HG03025 (cell line): ENCODE results near the gene ITGA2.

ENCODE experiments used
- ATAC-seq: cut with Tn5 transposase; IDR thresholded peaks from one replicate; pipeline ENCODE4 v1.9.1; 2021; ENCODE audit warnings: mild to moderate bottlenecking, moderate library complexity; ENCODE audit not compliant: unreplicated experiment, low FRiP score

The ITGA2 gene

GRCh38 chr5:53130266-53130665, 141.1 kb downstream of the ITGA2 start:
- ATAC-seq: no peak

DNA sequence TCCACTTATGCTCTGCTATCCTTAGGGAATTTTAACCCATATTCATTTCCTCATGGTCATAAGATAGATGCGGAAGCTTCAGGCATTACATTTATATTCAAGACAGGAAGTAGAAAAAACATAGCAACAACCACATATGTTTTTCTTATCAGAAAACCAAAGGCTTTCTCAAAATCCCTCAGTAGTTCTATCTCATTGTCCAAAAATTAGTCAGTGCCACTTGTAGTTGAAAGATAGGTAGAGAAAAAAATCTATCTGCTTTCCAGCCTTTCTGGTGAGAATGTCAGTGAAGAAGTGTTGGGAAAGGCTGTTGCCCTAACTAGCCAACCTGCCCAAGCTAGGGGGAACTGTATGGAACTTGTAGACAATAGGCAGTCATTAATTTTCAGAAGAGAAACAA, 143.9 kb downstream of the ITGA2 start:
- no peak for ATAC-seq
